ENCODE results near the gene C6orf47. TPM values are rescaled to one million over a fixed set of nuclear protein-coding genes. Genes with fewer than 3 reads are reported as not detected.

Gene C6orf47
- total and polyA plus RNA-seq, 2 of the 13 experiments (the other 11 are each of a cell fraction or from before 2014, with no cell fraction given) = 1.7 to 18.1 TPM

- TF ChIP-seq IRF1 (CRISPR knock-in tag; IDR thresholded peaks at IDR 0.05; ENCODE audit: low read depth) (no peak), DNMT3B (CRISPR knock-in tag; conservative IDR thresholded peaks at IDR 0.05) (no peak), DMAP1 (CRISPR knock-in tag; IDR thresholded peaks at IDR 0.05) (no peak), ZBTB7B (CRISPR knock-in tag; IDR thresholded peaks at IDR 0.05) (no peak)
Measured at GRCh38 chr6:31693535-31693934, 33.0 kb upstream of the C6orf47 start (continued).

GRCh38 chr6:31692886-31693285 lies 32.3 kb upstream of the C6orf47 start:
- Histone ChIP-seq H3K4me3 (replicated peaks in 1 of 3; ENCODE audit: insufficient read depth in 1 of 3, low read depth in 2 of 3, low read length in 3 of 3) (no peak overlapping the region), H3K36me3 (replicated peaks in 1 of 2; ENCODE audit: control insufficient read depth in 1 of 2, insufficient read depth in 2 of 2, low read length in 2 of 2) (peaks cover 54 to 84% of the 10 kb centered on the region in 2 experiments), H3K4me2 (ENCODE audit: low read depth, low read length) (no peak overlapping the region), H3K9ac (ENCODE audit: insufficient read depth, low read depth, low read length) (no peak overlapping the region), H3K4me1 (ENCODE audit: insufficient read depth, low read length) (peaks cover 12% of the 10 kb centered on the region; the same call in 1 of the 2 replicates), H3K27ac (ENCODE audit: extremely low read length, insufficient read depth, low read length) (no peak overlapping the region), H2AFZ (ENCODE audit: low read length) (no peak overlapping the region), H3K9me3 (ENCODE audit: low read length) (no peaks in the 10 kb centered on the region), H3K27me3 (ENCODE audit: control insufficient read depth in 1 of 2, insufficient read depth in 2 of 2, low read length in 2 of 2) (no peaks in the 10 kb centered on the region), H4K20me1 (ENCODE audit: insufficient read depth, low read length) (no peaks in the 10 kb centered on the region), H3K79me2 (ENCODE audit: insufficient read depth, low read length) (no peaks in the 10 kb centered on the region)
- ChIA-PET CTCF (ENCODE audit: low intra/inter-chr PET ratio, low total read pairs) (no interaction called here), POLR2A (interaction anchor here (0.6 to 4.9 kb wide), 3 partner anchors 10 to 135 kb away, joined by 3 to 22 read pairs (median 4); partner anchors contain the start of genes ABHD16A, HSPA1B and MSH5)
- intact Hi-C loops (cut with micrococcal nuclease; ENCODE audit: unreplicated experiment) = no loop called here
- WGBS (ENCODE audit: low lambda C conversion rate) = 97% methylated on average over 9 of the region's 9 CpGs
- ATAC-seq (no peak), DNase-seq (ENCODE audit: low spot score) (no peak), FAIRE-seq (no peak)
- no TSS peak for BruUV-seq (replicated peaks)
- in situ Hi-C loops (cut with HindIII; ENCODE audit: extremely low pct_ligation_motif_present, low pct_unique_long_range_greater_than_20kb) = no loop called here
- TF ChIP-seq FUBP1 (CRISPR knock-in tag; IDR thresholded peaks at IDR 0.05; ENCODE audit: borderline replicate concordance) (no peak), HIVEP1 (CRISPR knock-in tag; IDR thresholded peaks at IDR 0.05) (no peak), ZNF17 (CRISPR knock-in tag; IDR thresholded peaks at IDR 0.05) (no peak), PHB2 (IDR thresholded peaks at IDR 0.05; ENCODE audit: partially characterized antibody) (no peak), NFATC3 (CRISPR knock-in tag; IDR thresholded peaks at IDR 0.05) (no peak), RXRB (CRISPR knock-in tag; IDR thresholded peaks at IDR 0.05; ENCODE audit: borderline replicate concordance) (no peak), SMARCC2 (IDR thresholded peaks at IDR 0.05) (no peak), ZNF552 (CRISPR knock-in tag; IDR thresholded peaks at IDR 0.05; ENCODE audit: borderline replicate concordance) (no peak), ZBTB43 (CRISPR knock-in tag; conservative IDR thresholded peaks at IDR 0.05) (no peak), FOXA1 (IDR thresholded peaks at IDR 0.05) (no peak), FOXA1 (CRISPR knock-in tag; IDR thresholded peaks at IDR 0.05) (no peak), MLXIP (CRISPR knock-in tag; IDR thresholded peaks at IDR 0.05; ENCODE audit: borderline replicate concordance) (no peak), CAMTA2 (CRISPR knock-in tag; IDR thresholded peaks at IDR 0.05; ENCODE audit: borderline replicate concordance) (no peak), ZNF224 (CRISPR knock-in tag; IDR thresholded peaks at IDR 0.05) (no peak), NR2F1 (CRISPR knock-in tag; IDR thresholded peaks at IDR 0.05) (no peak)

Data from HepG2 (cell line).